Transverse colon (tissue), 4 donors: Measurements from ENCODE around the gene EIF3A. TPM values are rescaled to one million over a fixed set of nuclear protein-coding genes. Genes with fewer than 3 reads are reported as not detected.

Experiments used
- DNase-seq: peaks from one replicate; pipeline ENCODE4 v3.0.0-alpha.2; 2019
- H3K27ac ChIP-seq, 4 donors: fragments of 200-600 bp; sonication (generic); 2 replicates each; pipeline ENCODE4 v1.5.1; 2016 to 2018; ENCODE audit warnings: inconsistent platforms in 4 of 4
- H3K27me3 ChIP-seq: fragments of 200-600 bp; sonication (generic); 2 replicates; pipeline ENCODE4 v1.5.1; 2017; ENCODE audit warnings: inconsistent platforms
- H3K36me3 ChIP-seq, 4 donors: fragments of 200-600 bp; sonication (generic); 2 replicates each; pipeline ENCODE4 v1.5.1; 2017 to 2019; ENCODE audit warnings: inconsistent platforms in 4 of 4
- H3K4me1 ChIP-seq, 4 donors: fragments of 200-600 bp; sonication (generic); 2 replicates each; pipeline ENCODE4 v1.5.1; 2017 to 2020; ENCODE audit warnings: inconsistent platforms in 4 of 4
- H3K4me3 ChIP-seq, 4 donors: fragments of 200-600 bp; sonication (generic); 1 replicate in 1 of 4; 2 replicates in 3 of 4; pipeline versions ENCODE4 v1.5.1 to v1.6.1; 2017 to 2019; ENCODE audit warnings: inconsistent platforms in 4 of 4
- H3K9me3 ChIP-seq, 2 donors: fragments of 200-600 bp; sonication (generic); 2 replicates each; pipeline ENCODE4 v1.5.1; 2017 to 2019; ENCODE audit warnings: inconsistent platforms in 2 of 2
- CTCF ChIP-seq, 5 experiments: fragments of 200-600 bp in 3 of 5; fragments of 450-650 bp in 2 of 5; sonication (generic) in 3 of 5; IDR thresholded peaks; 1 replicate in 2 of 5; 2 replicates in 3 of 5; pipeline ENCODE4 v1.5.1; 2016 to 2017; ENCODE audit warnings: antibody characterized with exemption in 5 of 5, inconsistent platforms in 3 of 5, mild to moderate bottlenecking in 2 of 5, moderate library complexity in 1 of 5
- EP300 ChIP-seq: sonication (generic); formaldehyde crosslinking; IDR thresholded peaks from one replicate; pipeline ENCODE4 v1.6.1; 2017; ENCODE audit warnings: antibody characterized with exemption, low read depth
- POLR2A ChIP-seq: fragments of 450-650 bp; IDR thresholded peaks from one replicate; pipeline ENCODE4 v1.6.1; 2016; ENCODE audit warnings: antibody characterized with exemption, mild to moderate bottlenecking, moderate library complexity
- POLR2AphosphoS5 ChIP-seq, 3 donors: sonication (generic); formaldehyde crosslinking; IDR thresholded peaks; one replicate each; pipeline ENCODE4 v1.6.1; 2016; ENCODE audit warnings: antibody characterized with exemption in 3 of 3
- WGBS, 2 donors: methylation state at CpG; one replicate each; pipeline ENCODE4 v1.1.5; 2018; ENCODE audit warnings: low coverage in 1 of 2; 5-methylcytosine and 5-hydroxymethylcytosine counted together
- in situ Hi-C, 4 donors: fragments of 200-750 bp; cut with MboI; loops; one replicate each; pipeline versions ENCODE4 v1.15.0 to v1.15.1; 2017; ENCODE audit warnings: low sequenced_read_pairs in 3 of 4, low pct_ligation_motif_present in 1 of 4, low pct_unique_long_range_greater_than_20kb in 1 of 4
- intact Hi-C: fragments of 100-400 bp; cut with DNase I; formaldehyde crosslinking; loops from one replicate; pipeline ENCODE4 v1.15.1; 2023; ENCODE audit warnings: low total_unique reads
- small RNA-seq, 4 donors: library from RNA; depleted of rRNA; stranded (forward); fragments of <200 nt; gene quantifications; one replicate each; pipeline ENCODE3, GENCODE V24; 2016
- total RNA-seq, 4 donors: library from RNA; depleted of rRNA; stranded (reverse); fragments of >200 nt; gene quantifications; one replicate each; pipeline ENCODE4 v1.1.0, GENCODE V29; 2016

EIF3A gene
- total RNA-seq, 4 donors from 2014 or later: 68.1 to 119 (median 99.6) TPM

GRCh38 chr10:118992496-118992895 lies 88.1 kb downstream of the EIF3A start:
- no peak for DNase-seq
- no peak overlapping the region for H3K4me3 ChIP-seq
- no peaks in the 10 kb centered on the region for H3K4me1 ChIP-seq
- H3K36me3 ChIP-seq: no peaks in the 10 kb centered on the region
- no peak for TF ChIP-seq EP300
- no peak for TF ChIP-seq CTCF (IDR thresholded peaks at IDR 0.05)
- TF ChIP-seq POLR2AphosphoS5 (IDR thresholded peaks at IDR 0.05): no peak
- no peak for TF ChIP-seq POLR2A
- no peaks in the 10 kb centered on the region for H3K27me3 ChIP-seq
- in situ Hi-C loops (no loop called here), intact Hi-C loops (no loop called here)
- no peaks in the 10 kb centered on the region for H3K9me3 ChIP-seq
- H3K27ac ChIP-seq: no peak overlapping the region
- WGBS, 2 donors: 63% methylated on average over 2 of the region's 2 CpGs; no CpG with 5 or more reads in 1 of the 2 donors

- Histone ChIP-seq H3K4me1 (no peaks in the 10 kb centered on the region), H3K27me3 (no peaks in the 10 kb centered on the region), H3K27ac (no peak overlapping the region), H3K4me3 (no peak overlapping the region), H3K9me3 (peaks cover 0 to 10% of the 10 kb centered on the region in 2 donors), H3K36me3 (no peaks in the 10 kb centered on the region)
- no peak for TF ChIP-seq CTCF (IDR thresholded peaks at IDR 0.05)
- WGBS, 2 donors: 74 to 76% methylated on average over 1 of the region's 1 CpG
- in situ Hi-C loops (no loop called here), intact Hi-C loops (no loop called here)
- DNase-seq: no peak
Measured at GRCh38 chr10:118990326-118990725, 90.3 kb downstream of the EIF3A start.

- H3K4me3 ChIP-seq: no peak overlapping the region
- H3K4me1 ChIP-seq: no peaks in the 10 kb centered on the region
- intact Hi-C loops (no loop called here), in situ Hi-C loops (no loop called here)
- peaks cover 0 to 10% of the 10 kb centered on the region in 2 donors for H3K9me3 ChIP-seq
- DNase-seq: no peak
- 65 to 87% methylated on average over 4 to 7 of the region's 7 CpGs for WGBS, 2 donors
- TF ChIP-seq CTCF (IDR thresholded peaks at IDR 0.05) (no peak), POLR2AphosphoS5 (IDR thresholded peaks at IDR 0.05) (no peak), EP300 (no peak), POLR2A (no peak)
- no peak overlapping the region for H3K27ac ChIP-seq
- H3K36me3 ChIP-seq: no peaks in the 10 kb centered on the region
- no peaks in the 10 kb centered on the region for H3K27me3 ChIP-seq
Measured at GRCh38 chr10:118986815-118987790, 93.5 kb downstream of the EIF3A start.

GRCh38 chr10:118985576-118985975 lies 95.0 kb downstream of the EIF3A start:
- Histone ChIP-seq H3K27me3 (no peaks in the 10 kb centered on the region), H3K9me3 (peaks cover 0 to 10% of the 10 kb centered on the region in 2 donors), H3K36me3 (no peaks in the 10 kb centered on the region), H3K4me3 (no peak overlapping the region), H3K27ac (no peak overlapping the region), H3K4me1 (no peaks in the 10 kb centered on the region)
- in situ Hi-C loops: no loop called here
- no peak for DNase-seq
- no peak for TF ChIP-seq CTCF (IDR thresholded peaks at IDR 0.05)
- TF ChIP-seq POLR2A: no peak
- TF ChIP-seq EP300: no peak
- no peak for TF ChIP-seq POLR2AphosphoS5 (IDR thresholded peaks at IDR 0.05)
- intact Hi-C loops: no loop called here
- WGBS, 2 donors: 79 to 100% methylated on average over 1 to 2 of the region's 2 CpGs

Small RNA genes within 50 kb of the gene (small RNA-seq; reads per million reads assigned to genes)
- 0 reads per million in 4 donors for gene AL355598.1
- gene RF00413: 0 reads per million in 4 donors
- 0 to 0.48 (median 0.25) reads per million in 4 donors for gene SNORA19

Other genes with a start within 250 kb of the EIF3A start
- 1 to 10 TPM in 2 of 4 donors, under 1 TPM in 2; 0.20 to 7.1 (median 1.9) TPM for gene NANOS1, start 51.1 kb downstream of the EIF3A start, total RNA-seq
- 100 to 1,000 TPM in 1 of 4 donors, 10 to 100 TPM in 3; 57.1 to 103 (median 59.9) TPM for gene DENND10, start 23.3 kb upstream of the EIF3A start, total RNA-seq
- gene SFXN4, start 84.9 kb upstream of the EIF3A start, total RNA-seq: 10 to 100 TPM; 15.0 to 61.3 (median 27.7) TPM
- 100 to 1,000 TPM in 2 of 4 donors, 10 to 100 TPM in 2; 24.7 to 141 (median 78.9) TPM for gene PRDX3, start 98.0 kb upstream of the EIF3A start, total RNA-seq
- 100 to 1,000 TPM in 1 of 4 donors, 10 to 100 TPM in 1, 1 to 10 TPM in 2; 6.0 to 111 (median 9.5) TPM for gene GRK5, start 126.8 kb upstream of the EIF3A start, total RNA-seq